GM19238 (cell line): ENCODE data around the gene PSME3IP1.

Source experiments
- DNase-seq: peaks from one replicate; pipeline ENCODE4 v3.0.0; 2011; ENCODE audit warnings: low spot score; ENCODE audit not compliant: insufficient read length

The PSME3IP1 gene

DNA sequence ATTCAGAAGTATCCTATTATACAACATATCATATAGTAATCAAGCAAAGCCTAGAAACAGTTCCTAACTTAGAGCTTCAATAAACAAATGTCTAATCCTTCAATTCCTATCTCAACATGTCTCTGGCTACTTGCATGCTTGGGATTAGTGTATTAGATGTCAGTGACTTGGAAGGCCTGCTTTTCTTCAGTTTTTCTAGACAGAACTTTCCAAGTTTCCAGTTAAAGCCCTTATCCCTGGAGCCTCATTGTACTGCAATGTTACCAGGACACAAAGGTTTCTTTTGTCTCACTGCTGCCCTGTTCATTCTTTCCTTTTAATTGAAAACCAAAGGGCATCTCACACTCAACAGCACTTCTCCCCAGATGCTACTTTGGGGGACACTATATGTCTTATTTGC, 16.5 kb downstream of the PSME3IP1 start:
- no peak for DNase-seq

DNA sequence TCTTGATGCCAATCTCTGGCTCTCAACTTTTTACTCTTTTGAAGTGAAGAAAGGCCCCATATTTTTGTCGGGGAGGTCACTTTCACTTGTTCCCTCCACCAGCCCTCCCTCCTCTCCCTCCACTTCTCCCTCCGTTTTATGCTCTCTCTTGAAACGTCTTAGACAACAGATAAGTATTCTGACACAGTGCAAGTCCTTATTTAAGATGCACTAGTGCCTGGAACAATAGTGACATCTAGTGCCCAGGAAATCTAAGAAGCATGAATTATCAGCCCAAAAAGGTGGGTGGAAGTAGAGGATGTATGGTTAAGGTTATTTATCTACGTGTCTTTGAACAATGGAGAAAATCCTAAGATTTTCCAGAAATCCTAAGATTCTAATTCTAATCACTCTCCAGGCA, 17.9 kb downstream of the PSME3IP1 start:
- DNase-seq: no peak

DNA sequence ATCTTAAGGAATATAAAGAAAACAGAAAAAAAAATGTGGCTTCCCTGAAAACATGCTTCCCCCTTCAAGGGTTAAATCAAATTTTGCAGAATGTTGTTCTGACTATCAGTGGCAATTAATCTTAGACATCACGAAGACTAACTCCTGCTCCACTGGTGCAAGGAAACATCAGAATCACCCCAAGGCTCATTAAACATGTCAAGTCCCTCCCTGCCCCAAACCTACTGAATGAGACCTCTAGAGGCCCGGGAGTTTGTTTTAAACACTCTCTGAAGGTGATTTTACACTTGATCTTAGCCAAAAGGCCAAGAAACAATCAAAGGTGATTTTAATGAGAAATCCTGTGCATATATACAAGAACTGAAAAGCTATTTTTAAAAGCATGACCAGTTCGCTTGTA, 18.3 kb downstream of the PSME3IP1 start:
- DNase-seq: no peak

DNA sequence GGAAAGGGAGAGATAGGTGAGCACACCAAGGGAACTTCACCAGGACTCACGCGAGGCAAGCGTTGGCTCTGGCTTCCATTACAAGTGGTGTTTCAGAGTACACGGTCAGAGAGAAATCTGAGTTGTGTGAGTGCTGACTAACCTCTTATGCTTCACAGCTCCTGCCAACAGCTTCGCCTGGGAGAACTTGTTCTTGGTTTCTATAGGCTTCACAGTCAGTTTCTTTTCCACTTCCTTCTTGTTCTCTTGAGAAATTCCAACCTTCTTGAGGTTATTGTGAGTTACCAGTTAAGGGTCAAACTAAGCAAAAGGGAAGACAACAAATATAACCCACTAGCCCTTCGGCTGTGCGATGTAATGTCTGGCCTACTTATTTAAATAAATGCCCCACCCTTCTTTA, 18.9 kb downstream of the PSME3IP1 start:
- no peak for DNase-seq

DNA sequence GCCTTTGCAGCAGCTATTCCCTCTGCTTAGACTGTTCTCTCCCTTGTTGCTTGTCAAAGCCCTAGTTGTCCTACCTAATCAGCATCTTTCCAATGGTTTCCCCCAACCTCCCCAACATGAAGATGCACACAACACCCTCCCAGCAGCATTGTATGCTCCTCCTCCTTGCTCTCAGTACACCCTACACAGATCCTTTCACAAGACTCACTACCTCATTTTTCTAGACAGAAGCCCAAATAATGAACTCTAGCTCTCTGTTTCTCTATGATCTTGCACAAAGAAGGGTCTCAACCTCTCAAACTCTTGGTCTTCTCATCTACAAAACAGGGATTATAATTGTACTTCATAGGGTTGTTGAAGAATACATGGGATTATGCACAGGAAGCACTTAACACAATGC, 19.4 kb downstream of the PSME3IP1 start:
- DNase-seq: no peak

DNA sequence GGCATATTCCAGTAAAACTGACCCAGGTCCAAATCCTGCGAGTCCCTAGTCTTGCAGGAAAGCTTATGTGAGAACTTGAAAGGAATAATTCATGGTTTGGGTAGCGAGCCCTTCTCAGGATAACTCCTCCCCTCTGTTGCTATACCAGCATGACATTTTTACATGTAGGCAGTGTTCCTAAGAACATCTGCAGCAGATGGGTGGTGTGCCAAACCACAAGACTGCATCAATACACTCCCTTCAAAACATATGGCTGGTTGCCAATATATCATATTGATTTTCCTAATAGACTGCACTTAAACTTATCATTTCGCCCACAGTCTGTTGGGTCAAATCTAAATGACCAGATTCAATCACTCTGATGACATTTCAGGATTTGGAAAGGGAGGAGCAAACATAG, 19.9 kb downstream of the PSME3IP1 start:
- no peak for DNase-seq

DNA sequence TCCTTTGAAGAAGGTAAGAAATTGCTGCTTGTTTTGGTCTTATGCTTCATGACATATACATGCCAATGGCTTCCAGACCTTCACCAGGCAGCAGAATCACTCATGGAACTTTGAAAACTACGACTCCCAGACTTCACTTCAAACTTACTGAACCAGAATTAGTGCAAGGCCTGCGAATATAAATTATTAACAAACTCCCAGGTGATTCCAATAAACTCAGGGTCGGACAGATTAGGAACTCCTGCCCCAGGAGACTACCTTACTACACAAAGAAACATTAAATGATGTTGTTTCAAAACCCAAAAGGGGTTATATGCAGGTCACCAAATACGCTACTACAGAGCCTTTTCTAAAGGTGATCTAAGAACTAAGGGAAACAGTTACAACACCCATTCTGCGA, 20.4 kb downstream of the PSME3IP1 start:
- DNase-seq: no peak

DNA sequence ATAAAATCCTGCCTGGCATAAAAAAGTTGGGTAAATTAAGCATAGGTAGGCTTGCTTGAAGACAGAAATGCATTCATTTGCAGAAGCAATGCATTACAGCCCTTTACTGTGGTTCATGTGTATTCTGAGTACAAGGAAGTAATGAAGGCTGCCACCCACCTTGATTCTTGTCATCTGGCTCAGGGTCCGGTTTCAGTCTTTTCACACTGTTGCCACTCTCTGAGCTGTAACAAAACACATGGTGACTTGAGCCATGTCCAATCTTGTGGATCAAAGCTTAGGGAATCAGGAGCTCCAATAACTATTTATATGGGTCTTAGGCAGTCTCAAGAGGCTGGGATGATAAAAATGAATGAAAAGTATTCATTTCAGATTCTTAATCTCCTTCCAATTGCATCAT, 22.0 kb downstream of the PSME3IP1 start:
- DNase-seq: no peak

DNA sequence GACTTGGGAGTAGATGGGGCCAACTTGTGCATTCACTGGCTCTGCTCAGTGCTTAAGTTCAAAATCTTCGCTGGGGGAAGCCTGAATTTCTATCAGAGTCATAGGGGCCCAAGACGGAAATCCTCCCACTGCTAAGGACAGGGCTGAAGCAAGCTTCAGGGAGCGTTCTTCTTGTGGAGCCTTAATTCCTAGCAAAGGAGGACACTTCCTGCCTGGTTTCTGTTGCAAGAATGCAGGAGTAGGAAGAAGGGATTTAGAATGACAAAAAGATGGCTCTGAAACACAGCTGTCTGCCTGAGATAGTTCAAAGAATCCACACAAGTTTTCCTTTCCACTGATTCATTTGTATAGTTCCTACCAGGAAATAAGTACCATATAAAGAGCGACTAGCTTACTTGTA, 26.4 kb downstream of the PSME3IP1 start:
- DNase-seq: no peak

DNA sequence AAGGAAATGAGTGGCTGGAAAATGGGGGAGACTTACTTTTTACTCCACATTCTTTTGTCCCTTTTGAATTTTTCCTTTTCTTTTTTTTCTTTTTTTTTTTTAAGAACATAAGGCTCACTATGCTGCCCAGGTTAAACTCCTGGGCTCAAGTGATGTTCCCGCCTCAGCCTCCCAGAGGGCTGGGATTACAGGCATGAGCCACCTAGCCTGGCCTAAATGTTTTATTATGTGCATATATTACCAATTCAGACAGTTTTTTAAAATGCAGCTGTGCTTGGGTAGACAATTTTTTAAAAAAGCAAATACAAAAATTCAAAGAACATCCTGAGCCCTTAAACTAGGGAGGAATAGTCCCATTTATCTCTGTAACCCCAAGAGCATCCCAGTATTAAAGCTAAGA, 28.3 kb downstream of the PSME3IP1 start:
- no peak for DNase-seq

DNA sequence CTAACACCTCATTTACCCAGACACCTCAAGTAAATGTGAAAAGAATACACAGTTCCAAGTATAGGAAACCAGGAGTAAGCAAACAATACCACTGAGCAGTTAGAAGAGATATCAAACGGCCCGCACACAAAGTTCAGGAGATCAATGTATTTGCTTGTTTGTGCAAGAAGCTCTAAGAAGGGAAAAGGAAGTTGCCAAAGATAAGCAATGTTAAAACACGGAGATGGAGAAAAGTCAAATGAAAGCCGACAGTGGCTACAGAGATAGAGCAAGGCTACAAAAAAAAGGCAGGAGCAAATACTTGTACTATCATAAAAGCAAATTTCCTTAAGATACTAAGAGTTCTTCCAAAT, 29.5 kb downstream of the PSME3IP1 start:
- no peak for DNase-seq

DNA sequence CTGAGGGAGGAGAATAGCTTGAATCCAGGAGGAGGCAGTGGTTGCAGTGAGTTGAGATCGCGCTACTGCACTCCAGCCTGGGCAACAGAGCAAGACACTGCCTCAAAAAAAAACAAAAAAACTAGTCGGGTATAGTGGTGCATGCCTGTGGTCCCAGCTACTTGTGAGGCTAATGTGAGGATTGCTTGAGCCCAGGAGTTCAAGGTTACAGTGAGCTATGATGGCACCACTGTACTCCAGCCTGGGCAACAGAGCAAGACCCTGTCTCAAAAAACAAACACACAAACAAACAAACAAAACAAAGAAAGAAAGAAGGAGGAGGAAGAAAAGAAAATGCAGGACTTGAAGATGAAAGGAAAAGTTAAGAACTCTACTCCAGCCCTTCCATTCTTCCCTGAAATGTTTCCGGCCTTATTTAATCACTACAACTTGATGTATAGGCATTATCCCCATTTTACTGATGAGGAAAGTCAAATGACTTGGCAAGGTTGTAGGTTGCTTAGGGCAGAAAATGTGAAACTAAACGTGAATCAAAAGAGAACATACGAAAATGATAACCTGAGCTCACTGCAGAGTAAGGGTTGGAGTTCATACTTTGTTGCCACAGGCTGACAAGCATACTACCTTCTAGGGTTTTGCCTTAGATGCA, 30.0 kb downstream of the PSME3IP1 start:
- DNase-seq: no peak

DNA sequence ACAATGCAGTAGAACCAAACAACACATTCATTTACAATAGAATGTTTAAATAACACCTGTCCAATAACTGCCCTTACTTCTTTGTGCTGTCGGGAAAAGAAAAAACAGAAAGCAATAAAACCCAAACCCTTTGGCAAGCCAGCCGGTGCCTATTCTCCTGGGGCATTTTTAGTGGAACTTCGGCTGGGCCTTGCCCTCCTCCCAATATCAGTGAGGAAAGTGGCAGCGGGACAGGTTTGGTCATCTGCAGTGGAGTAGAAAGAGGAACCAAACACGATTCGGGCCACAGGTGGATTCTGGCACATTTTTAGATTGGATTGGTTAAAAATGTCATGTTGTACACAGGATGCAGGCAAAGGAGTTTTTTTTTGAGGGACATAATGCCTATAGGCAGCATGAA, 32.0 kb downstream of the PSME3IP1 start:
- DNase-seq: no peak

DNA sequence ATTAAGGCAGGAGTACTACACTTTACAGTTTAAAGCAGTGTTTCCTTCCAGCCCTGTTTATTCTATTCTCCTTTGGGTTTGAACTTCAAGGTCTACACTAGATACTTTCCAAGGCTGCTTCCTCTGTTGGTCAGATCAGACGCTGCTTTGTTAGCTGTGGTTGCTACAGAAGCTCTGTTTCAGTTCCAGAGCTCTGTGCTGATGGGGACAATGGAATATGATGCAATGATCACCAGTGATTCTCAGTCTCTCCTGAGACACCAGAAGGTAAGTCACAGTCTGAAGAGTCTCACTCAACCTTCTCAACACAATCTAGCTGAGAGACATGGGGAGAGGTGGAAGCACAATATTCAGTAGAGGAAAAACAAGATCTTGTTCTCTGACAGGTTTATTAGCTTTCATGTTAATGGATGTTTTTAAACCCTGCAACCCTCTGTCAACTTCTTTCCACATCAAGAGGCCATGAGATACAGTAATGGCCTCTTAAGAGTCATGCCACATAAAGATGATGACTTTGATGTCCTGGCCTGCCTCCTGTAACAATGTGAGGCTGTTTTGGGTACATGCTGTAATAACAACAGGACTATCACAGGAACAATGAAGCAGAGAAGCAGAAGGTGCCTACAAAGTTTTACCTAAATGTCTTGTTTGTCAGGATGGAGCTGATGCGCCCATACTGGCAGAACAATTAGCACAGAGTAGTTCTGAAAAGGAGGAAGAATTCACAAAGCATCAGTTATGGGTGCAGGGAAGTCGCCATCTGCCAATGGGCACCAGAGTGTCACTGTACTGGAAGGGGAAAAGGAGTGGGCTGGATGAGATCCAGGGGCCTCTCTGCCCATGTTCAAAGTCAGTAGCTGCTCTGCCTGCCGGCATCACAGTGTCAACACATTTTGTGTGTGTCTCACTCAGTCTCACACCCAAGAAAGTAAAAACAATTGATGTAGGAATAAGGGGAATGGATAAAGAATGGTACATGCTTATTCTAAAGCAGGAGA, 33.4 kb downstream of the PSME3IP1 start:
- no peak for DNase-seq

DNA sequence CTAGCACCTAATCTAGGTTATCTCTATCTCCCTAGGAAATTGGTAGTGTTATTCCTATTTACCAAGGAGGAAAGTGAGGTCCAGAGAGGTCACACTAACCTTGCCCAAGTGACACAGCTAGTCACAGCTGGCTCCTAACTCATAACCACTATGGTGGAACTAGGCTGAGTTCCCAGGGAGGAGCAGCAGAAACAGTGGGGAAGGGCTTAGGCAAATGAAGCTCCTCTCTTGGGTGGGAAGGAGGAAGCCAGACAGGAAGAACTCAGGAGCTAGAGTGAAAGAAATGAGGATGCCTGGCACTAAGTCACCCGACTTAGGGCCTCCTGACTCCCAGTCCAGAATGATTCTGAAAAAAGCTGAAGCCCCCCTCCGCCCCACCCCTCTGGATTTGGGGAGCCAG, 34.5 kb downstream of the PSME3IP1 start:
- DNase-seq: no peak

DNA sequence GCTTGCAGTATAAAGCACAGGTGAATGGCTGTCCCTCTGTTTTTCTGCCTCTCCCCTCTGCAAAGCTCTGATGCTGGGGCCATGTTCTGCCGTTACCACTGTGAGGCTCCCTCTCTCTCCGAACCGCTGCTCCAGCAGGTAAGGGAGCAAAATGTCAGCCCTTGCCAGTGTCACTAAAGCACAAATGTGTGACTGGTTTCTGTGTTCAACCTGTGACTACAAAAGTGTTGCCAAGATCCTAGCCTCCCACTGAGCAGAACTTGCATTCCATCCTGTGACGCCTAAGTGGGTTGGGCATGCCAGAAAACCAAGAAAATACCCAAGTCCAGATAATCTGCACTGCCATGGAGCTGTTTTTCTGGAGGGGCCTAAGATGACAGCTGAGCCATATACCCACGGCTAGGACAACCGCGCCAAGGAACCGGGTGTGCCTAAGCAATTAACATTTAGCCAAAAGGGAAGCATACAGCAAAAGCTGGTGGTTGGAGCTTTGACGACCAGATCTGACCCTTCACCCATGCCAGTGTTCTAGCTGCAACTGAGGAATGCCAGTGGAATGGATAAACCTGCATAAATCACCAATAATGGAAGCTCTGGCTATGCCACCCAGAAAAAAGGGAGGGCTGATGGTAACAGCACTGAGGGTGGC, 35.0 kb downstream of the PSME3IP1 start:
- no peak for DNase-seq

DNA sequence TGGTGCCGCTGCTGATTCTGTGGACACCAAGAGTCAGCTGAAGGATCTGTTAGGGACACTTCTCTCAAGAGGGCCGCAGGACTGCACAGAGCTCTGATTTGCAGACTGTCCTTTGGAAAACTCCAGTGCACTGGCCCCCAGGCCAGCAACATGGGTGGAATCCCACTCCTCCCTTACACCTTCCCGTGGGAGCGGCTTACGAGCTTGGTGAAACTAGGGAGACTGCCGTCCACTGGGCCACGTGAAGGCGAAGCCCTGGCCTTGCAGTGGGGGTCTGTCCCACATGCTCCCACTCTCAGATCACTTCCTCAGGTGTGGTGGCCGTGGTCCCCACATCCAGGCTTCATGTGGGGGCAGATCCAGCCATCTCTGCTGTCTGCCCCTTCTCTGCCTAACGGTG, 36.4 kb downstream of the PSME3IP1 start:
- DNase-seq: no peak

DNA sequence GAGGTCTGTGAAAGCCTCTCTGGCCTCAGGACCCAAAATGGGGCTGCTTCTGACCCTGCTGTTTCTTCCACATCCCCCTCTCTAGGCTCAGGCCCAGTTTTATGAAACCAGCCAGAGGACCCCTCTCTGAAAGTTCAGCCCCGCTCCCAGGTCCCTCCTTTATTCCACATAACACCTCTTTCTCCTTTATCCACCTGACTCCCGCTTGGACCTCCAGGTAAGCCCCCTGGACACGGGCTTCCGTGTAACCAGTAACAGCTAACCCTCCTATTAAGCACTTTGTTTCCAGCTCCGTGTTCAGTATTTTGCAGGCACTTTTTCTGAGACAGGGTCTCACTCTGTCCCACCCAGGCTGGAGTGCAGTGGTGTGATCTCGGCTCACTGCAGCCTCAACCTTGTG, 37.4 kb downstream of the PSME3IP1 start:
- DNase-seq: no peak

DNA sequence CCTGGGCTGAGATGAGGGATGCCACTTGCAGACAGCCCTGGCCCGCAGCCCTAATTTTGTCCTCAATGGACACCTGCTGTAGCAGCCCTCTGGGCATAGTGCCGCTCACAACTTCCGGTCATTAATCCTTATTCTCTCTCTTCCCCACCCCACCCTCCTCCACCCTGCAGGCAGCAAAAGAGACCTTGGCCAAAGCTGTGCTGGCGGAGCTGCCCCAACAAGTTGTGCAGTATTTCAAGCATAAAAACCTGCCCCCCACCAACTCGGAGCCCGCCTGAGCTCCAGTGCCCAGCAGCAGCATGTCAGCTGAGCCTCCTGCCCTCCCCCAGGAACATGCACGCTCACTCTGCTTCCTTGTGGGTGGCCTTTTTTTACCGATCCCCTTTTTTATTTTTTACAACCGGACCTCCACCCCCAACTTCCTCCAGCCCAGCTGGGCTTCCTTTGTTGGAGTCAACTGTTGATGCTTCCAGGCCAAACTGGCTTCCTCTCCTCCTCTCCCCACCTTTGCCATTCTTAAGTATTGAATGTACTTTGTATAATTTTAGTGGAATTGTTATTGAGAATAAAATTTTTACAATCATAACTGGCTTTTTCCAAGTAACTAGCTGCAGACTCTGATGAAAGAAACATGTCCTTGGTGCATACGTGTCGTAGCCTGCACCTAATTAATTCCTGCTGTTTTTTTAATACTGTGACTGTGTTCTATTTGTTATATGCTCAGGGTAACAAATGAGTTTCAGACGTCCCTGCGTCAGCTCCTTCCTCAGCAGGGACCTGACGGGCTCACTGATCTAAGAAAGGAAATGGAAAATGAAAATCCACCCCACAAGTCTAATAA, 38.2 kb downstream of the PSME3IP1 start:
- no peak for DNase-seq

DNA sequence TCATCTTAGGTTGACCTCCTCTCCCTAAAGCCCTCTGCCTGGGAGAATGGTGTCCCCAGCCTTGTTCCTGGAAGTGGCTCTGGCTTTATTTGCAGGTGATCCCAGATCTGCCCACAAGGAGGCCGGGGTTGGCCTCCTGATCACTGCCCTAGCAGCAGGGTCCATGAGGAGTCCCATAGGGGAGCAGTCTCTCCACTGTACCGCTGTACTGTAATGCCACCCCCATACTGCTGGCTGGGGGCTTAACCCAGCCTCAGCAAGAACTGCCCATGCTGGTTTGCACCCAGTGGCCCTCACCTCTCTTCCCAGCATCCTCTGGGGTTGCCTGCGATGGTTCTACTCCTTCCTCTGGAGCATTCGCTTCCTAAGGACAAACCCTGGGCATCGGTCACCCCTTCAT, 39.1 kb downstream of the PSME3IP1 start:
- no peak for DNase-seq

DNA sequence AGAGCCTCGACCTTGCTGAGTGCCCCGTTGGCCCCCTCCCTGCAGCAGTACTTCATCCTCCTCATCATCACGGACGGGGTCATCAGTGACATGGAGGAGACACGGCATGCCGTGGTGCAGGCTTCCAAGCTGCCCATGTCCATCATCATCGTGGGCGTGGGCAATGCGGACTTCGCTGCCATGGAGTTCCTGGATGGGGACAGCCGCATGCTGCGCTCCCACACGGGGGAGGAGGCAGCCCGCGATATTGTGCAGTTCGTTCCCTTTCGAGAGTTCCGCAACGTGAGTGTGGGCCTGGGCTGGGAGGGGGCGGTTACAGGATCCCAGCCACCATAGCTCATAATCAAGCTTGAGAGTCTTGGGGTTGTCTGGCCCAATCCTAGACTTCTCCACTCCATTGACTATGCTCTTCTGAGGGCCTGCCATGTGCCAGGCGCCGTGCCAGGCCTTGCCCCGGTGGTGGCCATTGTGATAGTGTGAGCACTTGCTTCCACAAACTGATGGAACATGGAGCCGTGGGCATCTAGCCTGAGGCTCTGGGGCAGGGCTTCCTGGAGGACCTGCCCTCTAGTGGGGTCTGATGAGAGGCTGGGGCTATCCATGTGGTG, 39.7 kb downstream of the PSME3IP1 start:
- no peak for DNase-seq
